HUES48 (cell line): ENCODE measurements around the gene UBIAD1.

Experiments
- H3K27ac ChIP-seq: one replicate; pipeline ENCODE4 v1.7.0; 2013; ENCODE audit warnings: low read depth, low read length, inconsistent platforms
- H3K27me3 ChIP-seq: 2 replicates; pipeline ENCODE4 v1.6.1; 2013; ENCODE audit warnings: mild to moderate bottlenecking, low read length; ENCODE audit not compliant: control insufficient read depth, insufficient read depth
- H3K36me3 ChIP-seq: 2 replicates; pipeline ENCODE4 v1.6.1; 2013; ENCODE audit warnings: low read length; ENCODE audit not compliant: control insufficient read depth, insufficient read depth
- H3K4me1 ChIP-seq: 2 replicates; pipeline ENCODE4 v1.6.1; 2013; ENCODE audit warnings: mild to moderate bottlenecking, low read length; ENCODE audit not compliant: control insufficient read depth, insufficient read depth
- H3K4me3 ChIP-seq: 2 replicates; pipeline ENCODE4 v1.5.1; 2013; ENCODE audit warnings: mild to moderate bottlenecking, low read depth, low read length
- H3K9ac ChIP-seq: 2 replicates; pipeline ENCODE4 v1.6.1; 2013; ENCODE audit warnings: mild to moderate bottlenecking, low read depth, low read length, moderate library complexity
- H3K9me3 ChIP-seq: 2 replicates; pipeline ENCODE4 v1.6.1; 2013; ENCODE audit warnings: low read length; ENCODE audit not compliant: control insufficient read depth, insufficient read depth

Gene UBIAD1

GRCh38 chr1:11272832-11273594 lies at the start of gene UBIAD1:
Gene UBIAD1 (plus strand): TSS chr1:11273198. CDS start chr1:11273532, 334 bp downstream.
- no peaks in the 10 kb centered on the region for H3K9me3 ChIP-seq
- H3K4me1 ChIP-seq: peaks cover 2% of the 10 kb centered on the region
- H3K27ac ChIP-seq: peak within 1 kb of the TSS; percentile 96
- H3K36me3 ChIP-seq: peaks cover 12% of the 10 kb centered on the region
- H3K27me3 ChIP-seq: no peaks in the 10 kb centered on the region
- peak within 1 kb of the TSS; percentile 90 for H3K4me3 ChIP-seq
- peak within 1 kb of the TSS; percentile 97 for H3K9ac ChIP-seq

- Histone ChIP-seq H3K36me3 (peaks cover 88% of the 10 kb centered on the region), H3K27me3 (no peaks in the 10 kb centered on the region), H3K4me1 (no peaks in the 10 kb centered on the region), H3K9me3 (no peaks in the 10 kb centered on the region), H3K4me3 (no peak overlapping the region), H3K9ac (no peak overlapping the region), H3K27ac (no peak overlapping the region)
Observed at GRCh38 chr1:11227106-11228077, 45.6 kb upstream of the UBIAD1 start.

GRCh38 chr1:11229203-11229602 lies 43.8 kb upstream of the UBIAD1 start:
- Histone ChIP-seq H3K4me3 (no peak overlapping the region), H3K36me3 (peaks cover 93% of the 10 kb centered on the region), H3K9me3 (no peaks in the 10 kb centered on the region), H3K27me3 (no peaks in the 10 kb centered on the region), H3K9ac (no peak overlapping the region), H3K4me1 (no peaks in the 10 kb centered on the region), H3K27ac (no peak overlapping the region)

GRCh38 chr1:11233208-11233607 lies 39.8 kb upstream of the UBIAD1 start:
- no peak overlapping the region for H3K9ac ChIP-seq
- peaks cover 98% of the 10 kb centered on the region for H3K36me3 ChIP-seq
- no peak overlapping the region for H3K4me3 ChIP-seq
- H3K9me3 ChIP-seq: no peaks in the 10 kb centered on the region
- no peaks in the 10 kb centered on the region for H3K4me1 ChIP-seq
- no peaks in the 10 kb centered on the region for H3K27me3 ChIP-seq
- H3K27ac ChIP-seq: no peak overlapping the region

- Histone ChIP-seq H3K9ac (no peak overlapping the region), H3K9me3 (no peaks in the 10 kb centered on the region), H3K4me3 (no peak overlapping the region), H3K27ac (no peak overlapping the region), H3K27me3 (no peaks in the 10 kb centered on the region), H3K4me1 (no peaks in the 10 kb centered on the region), H3K36me3 (peaks cover 92% of the 10 kb centered on the region)
Observed at GRCh38 chr1:11237356-11237755, 35.6 kb upstream of the UBIAD1 start.

- Histone ChIP-seq H3K9ac (no peak overlapping the region), H3K4me3 (no peak overlapping the region), H3K9me3 (no peaks in the 10 kb centered on the region), H3K36me3 (peaks cover 92% of the 10 kb centered on the region), H3K27me3 (no peaks in the 10 kb centered on the region), H3K4me1 (no peaks in the 10 kb centered on the region), H3K27ac (no peak overlapping the region)
Observed at GRCh38 chr1:11238311-11238710, 34.7 kb upstream of the UBIAD1 start.

GRCh38 chr1:11245248-11245647 lies 27.8 kb upstream of the UBIAD1 start:
- Histone ChIP-seq H3K4me3 (no peak overlapping the region), H3K9ac (no peak overlapping the region), H3K9me3 (no peaks in the 10 kb centered on the region), H3K27me3 (no peaks in the 10 kb centered on the region), H3K36me3 (peaks cover 74% of the 10 kb centered on the region), H3K27ac (no peak overlapping the region), H3K4me1 (no peaks in the 10 kb centered on the region)

GRCh38 chr1:11245904-11246719 lies 26.9 kb upstream of the UBIAD1 start:
- peaks cover 75% of the 10 kb centered on the region for H3K36me3 ChIP-seq
- H3K9me3 ChIP-seq: no peaks in the 10 kb centered on the region
- H3K4me3 ChIP-seq: no peak overlapping the region
- no peak overlapping the region for H3K9ac ChIP-seq
- H3K27me3 ChIP-seq: no peaks in the 10 kb centered on the region
- H3K4me1 ChIP-seq: no peaks in the 10 kb centered on the region
- no peak overlapping the region for H3K27ac ChIP-seq

- Histone ChIP-seq H3K9me3 (no peaks in the 10 kb centered on the region), H3K4me1 (no peaks in the 10 kb centered on the region), H3K36me3 (peaks cover 79% of the 10 kb centered on the region), H3K27me3 (no peaks in the 10 kb centered on the region), H3K9ac (no peak overlapping the region), H3K27ac (no peak overlapping the region), H3K4me3 (no peak overlapping the region)
Observed at GRCh38 chr1:11248169-11248568, 24.8 kb upstream of the UBIAD1 start.

- no peak overlapping the region for H3K27ac ChIP-seq
- no peak overlapping the region for H3K4me3 ChIP-seq
- H3K9ac ChIP-seq: no peak overlapping the region
- H3K4me1 ChIP-seq: no peaks in the 10 kb centered on the region
- H3K9me3 ChIP-seq: no peaks in the 10 kb centered on the region
- H3K27me3 ChIP-seq: no peaks in the 10 kb centered on the region
- H3K36me3 ChIP-seq: peaks cover 80% of the 10 kb centered on the region
Observed at GRCh38 chr1:11252538-11252937, 20.5 kb upstream of the UBIAD1 start.
